Endothelial cell of umbilical vein (primary cell): ENCODE measurements around the gene GIPC3. TPM values are rescaled to one million over a fixed set of nuclear protein-coding genes. Genes with fewer than 3 reads are reported as not detected.

ENCODE experiments used
- BruUV-seq: library from RNA; stranded (reverse); fragments of 400-500 nt; replicated peaks from 2 replicates; lab custom pipeline; 2021; lab: Mats Ljungman, UMichigan
- CTCF ChIA-PET: fragments of 300-600, 350-600 bp; sonication (Branson Sonifier 250); formaldehyde crosslinking; loops from one replicate; lab custom pipeline; 2021; ENCODE audit warnings: antibody characterized with exemption, inconsistent platforms; lab: Charles Lee
- POLR2A ChIA-PET: fragments of 300-600, 350-600 bp; sonication (Branson Sonifier 250); formaldehyde crosslinking; loops from one replicate; lab custom pipeline; 2021; ENCODE audit warnings: antibody characterized with exemption, inconsistent platforms; lab: Charles Lee
- DNase-seq: peaks from one replicate; pipeline ENCODE4 v3.0.0-alpha.2; 2011; ENCODE audit warnings: low read depth, low spot score
- FAIRE-seq: peaks from 2 replicates; lab custom pipeline; 2011; peaks lifted over from hg19 to GRCh38; lab: Jason Lieb, UNC
- H2AFZ ChIP-seq: 2 replicates; pipeline ENCODE4 v1.6.0; 2012; ENCODE audit warnings: low read depth, low read length, control low read depth, inconsistent platforms
- H3K27ac ChIP-seq: 2 replicates; pipeline ENCODE4 v1.5.1; 2011; ENCODE audit warnings: low read depth, mild to moderate bottlenecking, control low read depth, low read length, moderate library complexity; ENCODE audit not compliant: insufficient read depth
- H3K27me3 ChIP-seq, 2 experiments: 2 replicates each; pipeline versions ENCODE4 v1.6.0 to v1.6.1; 2011; ENCODE audit warnings: low read length in 2 of 2, mixed read lengths in 1 of 2; ENCODE audit not compliant: control insufficient read depth in 2 of 2, insufficient read depth in 2 of 2
- H3K36me3 ChIP-seq, 2 experiments: 2 replicates in 1 of 2; 3 replicates in 1 of 2; pipeline ENCODE4 v1.5.1; 2011; ENCODE audit warnings: low read length in 2 of 2, mild to moderate bottlenecking in 1 of 2, moderate library complexity in 1 of 2; ENCODE audit not compliant: control insufficient read depth in 2 of 2, insufficient read depth in 2 of 2; ENCODE audit errors: extremely low read depth in 1 of 2
- H3K4me1 ChIP-seq: 3 replicates; pipeline ENCODE4 v1.5.1; 2011; ENCODE audit warnings: mild to moderate bottlenecking, low read length; ENCODE audit not compliant: control insufficient read depth, insufficient read depth; ENCODE audit errors: extremely low read depth
- H3K4me2 ChIP-seq: 2 replicates; pipeline ENCODE4 v1.6.1; 2011; ENCODE audit warnings: low read length, control low read depth, mixed read lengths; ENCODE audit not compliant: insufficient read depth
- H3K4me3 ChIP-seq, 3 experiments: fragments of 200-600 bp in 1 of 3; sonication (generic), shearing (Covaris generic) in 1 of 3; replicated peaks in 1 of 3; 2 replicates each; pipeline ENCODE4 v1.5.1; 2011 to 2016; ENCODE audit warnings: control low read depth in 3 of 3, low read length in 3 of 3, mild to moderate bottlenecking in 2 of 3, inconsistent platforms in 1 of 3, low read depth in 1 of 3, moderate library complexity in 1 of 3; ENCODE audit not compliant: insufficient read depth in 1 of 3
- H3K79me2 ChIP-seq: 2 replicates; pipeline ENCODE4 v1.6.0; 2012; ENCODE audit warnings: low read length, inconsistent platforms; ENCODE audit not compliant: control insufficient read depth, insufficient read depth
- H3K9ac ChIP-seq: replicated peaks from 2 replicates; pipeline ENCODE3; 2011; ENCODE audit warnings: low read length, control low read depth; ENCODE audit not compliant: insufficient read depth; ENCODE audit errors: extremely low read depth
- H3K9me1 ChIP-seq: replicated peaks from 3 replicates; pipeline ENCODE4 v1.6.0; 2011; ENCODE audit warnings: mild to moderate bottlenecking, low read length; ENCODE audit not compliant: control insufficient read depth, insufficient read depth; ENCODE audit errors: extremely low read depth
- H3K9me3 ChIP-seq: replicated peaks from 2 replicates; pipeline ENCODE4 v1.5.1; 2012; ENCODE audit warnings: low read length, inconsistent platforms; ENCODE audit not compliant: control insufficient read depth, insufficient read depth
- H4K20me1 ChIP-seq: replicated peaks from 2 replicates; pipeline ENCODE3; 2011; ENCODE audit warnings: mild to moderate bottlenecking, low read length; ENCODE audit not compliant: control insufficient read depth, insufficient read depth; ENCODE audit errors: extremely low read depth
- CTCF ChIP-seq, 2 donors: IDR thresholded peaks; 1 replicate in 1 of 2; 2 replicates in 1 of 2; pipeline ENCODE4 v1.5.1; 2011; ENCODE audit warnings: low read length in 2 of 2, mild to moderate bottlenecking in 2 of 2, moderate library complexity in 2 of 2, control low read depth in 1 of 2, inconsistent platforms in 1 of 2, low read depth in 1 of 2; ENCODE audit not compliant: insufficient read depth in 1 of 2; ENCODE audit errors: extremely low read depth in 1 of 2
- EZH2 ChIP-seq: IDR thresholded peaks from 2 replicates; pipeline ENCODE4 v1.6.1; 2012; ENCODE audit warnings: borderline replicate concordance, low read depth, mild to moderate bottlenecking, moderate library complexity, low read length, inconsistent platforms; ENCODE audit not compliant: severe bottlenecking
- FOS ChIP-seq: IDR thresholded peaks from 2 replicates; pipeline ENCODE4 v1.6.1; 2011; ENCODE audit warnings: mild to moderate bottlenecking, low read length, moderate library complexity, borderline replicate concordance; ENCODE audit not compliant: insufficient read depth
- GATA2 ChIP-seq: IDR thresholded peaks from 2 replicates; pipeline ENCODE4 v1.7.0; 2011; ENCODE audit warnings: low read depth, mild to moderate bottlenecking, moderate library complexity, mixed read lengths, low read length; ENCODE audit not compliant: insufficient read length, insufficient read depth
- JUN ChIP-seq: IDR thresholded peaks from 2 replicates; pipeline ENCODE4 v1.6.1; 2011; ENCODE audit warnings: borderline replicate concordance, low read depth; ENCODE audit not compliant: insufficient read length, insufficient read depth
- MAX ChIP-seq: IDR thresholded peaks from 2 replicates; pipeline ENCODE4 v1.6.1; 2011; ENCODE audit not compliant: insufficient read depth, insufficient read length
- MYC ChIP-seq: IDR thresholded peaks from one replicate; pipeline ENCODE4 v1.6.1; 2011; ENCODE audit warnings: mild to moderate bottlenecking, low read depth, low read length
- POLR2A ChIP-seq: IDR thresholded peaks from 2 replicates; pipeline ENCODE4 v1.6.1; 2012; ENCODE audit warnings: low read depth, mild to moderate bottlenecking, control low read depth, low read length
- POLR2AphosphoS5 ChIP-seq: IDR thresholded peaks from 2 replicates; pipeline ENCODE4 v1.6.1; 2012; ENCODE audit warnings: low read depth, mild to moderate bottlenecking, control low read depth, low read length, moderate library complexity; ENCODE audit not compliant: insufficient read depth
- dilution Hi-C: fragments of 300-500 bp; cut with MboI; formaldehyde crosslinking; loops from one replicate; pipeline ENCODE4 v1.15.0; 2019; ENCODE audit warnings: low sequenced_read_pairs; ENCODE audit not compliant: extremely low pct_ligation_motif_present
- intact Hi-C: fragments of 100-400 bp; cut with micrococcal nuclease; formaldehyde crosslinking; loops from one replicate; pipeline ENCODE4 v1.10.0; 2022
- polyA plus RNA-seq, 4 experiments: library from polyadenylated mRNA; depleted of rRNA in 3 of 4; stranded (reverse) in 3 of 4; unstranded in 1 of 4; fragments of >200 nt; gene quantifications; 2 replicates each; pipeline versions ENCODE4 v1.2.1 to v1.2.3, GENCODE V29; 2011 to 2012; ENCODE audit warnings: missing spikeins in 1 of 4
- total RNA-seq: library from RNA; stranded (reverse); gene quantifications from 2 replicates; pipeline ENCODE4 v1.2.3, GENCODE V29; 2021

Gene GIPC3
- total and polyA plus RNA-seq, 2 donors (not counting 3 experiments of a cell fraction or from before 2014, with no cell fraction given) = 2.2 to 6.6 TPM

GRCh38 chr19:3608750-3609322 is 23.6 kb downstream of the GIPC3 start:
- H3K36me3 ChIP-seq = peaks cover 0 to 13% of the 10 kb centered on the region in 2 experiments
- peaks cover 23% of the 10 kb centered on the region for H3K4me1 ChIP-seq
- peak; percentile 44 for TF ChIP-seq POLR2AphosphoS5
- no peak for TF ChIP-seq MAX
- no peak overlapping the region for H3K27ac ChIP-seq
- FAIRE-seq (no peak), DNase-seq (peak; percentile 12)
- H4K20me1 ChIP-seq = no peaks in the 10 kb centered on the region
- dilution Hi-C loops (no loop called here), intact Hi-C loops (loop anchor here (5.0 kb wide), 1 partner anchor 37 kb away; the partner anchor contains the start of gene HMG20B)
- H3K9me3 ChIP-seq = no peaks in the 10 kb centered on the region
- BruUV-seq = no TSS peak
- H3K9me1 ChIP-seq = no peaks in the 10 kb centered on the region
- ChIA-PET CTCF (interaction anchor here (1.1 to 2.3 kb wide), 6 partner anchors 9 to 64 kb away, joined by 3 to 10 read pairs (median 6); no protein-coding TSS in a partner anchor), POLR2A (interaction anchor here (1.2 kb wide), 1 partner anchor 18 kb away, joined by 3 read pairs; the partner anchor contains the start of gene CACTIN)
- H3K4me3 ChIP-seq = no peak overlapping the region
- H3K4me2 ChIP-seq = no peak overlapping the region
- H3K9ac ChIP-seq = no peak overlapping the region
- H2AFZ ChIP-seq = no peak overlapping the region
- H3K27me3 ChIP-seq = no peaks in the 10 kb centered on the region
- no peaks in the 10 kb centered on the region for H3K79me2 ChIP-seq

GRCh38 chr19:3609779-3610719 is 24.8 kb downstream of the GIPC3 start:
- no peak for DNase-seq
- Histone ChIP-seq H3K36me3 (peaks cover 0 to 13% of the 10 kb centered on the region in 2 experiments), H3K9me1 (no peaks in the 10 kb centered on the region), H3K27ac (no peak overlapping the region), H3K4me3 (no peak overlapping the region), H3K79me2 (no peaks in the 10 kb centered on the region), H3K4me2 (no peak overlapping the region), H3K9me3 (no peaks in the 10 kb centered on the region), H3K9ac (no peak overlapping the region), H4K20me1 (no peaks in the 10 kb centered on the region), H2AFZ (no peak overlapping the region), H3K27me3 (no peaks in the 10 kb centered on the region), H3K4me1 (peaks cover 23% of the 10 kb centered on the region)
- ChIA-PET CTCF (no interaction called here), POLR2A (no interaction called here)
- no TSS peak for BruUV-seq
- TF ChIP-seq CTCF (IDR thresholded peaks at IDR 0.05; ENCODE audit: extremely low read depth in 1 of 2, insufficient read depth in 1 of 2, low read depth in 1 of 2, low read length in 2 of 2) = no peak
- no peak for TF ChIP-seq GATA2
- TF ChIP-seq POLR2AphosphoS5 = no peak
- no peak for TF ChIP-seq MAX
- no peak for TF ChIP-seq FOS
- TF ChIP-seq POLR2A = no peak
- TF ChIP-seq MYC = no peak
- TF ChIP-seq JUN = no peak
- TF ChIP-seq EZH2 = no peak
- dilution Hi-C loops (no loop called here), intact Hi-C loops (loop anchor here (5.0 kb wide), 1 partner anchor 38 kb away; the partner anchor contains the start of gene HMG20B)
- no peak for FAIRE-seq
